B cell (primary cell): ENCODE results near the gene NR6A1. TPM values are rescaled to one million over a fixed set of nuclear protein-coding genes. Genes with fewer than 3 reads are reported as not detected.

Experiments
- ATAC-seq: fragments of 200-7000 bp; cut with Tn5 transposase; one replicate; pipeline ENCODE4 v1.10.0; 2021; ENCODE audit warnings: low read depth, mild to moderate bottlenecking, moderate number of reproducible peaks, moderate library complexity
- CTCF ChIA-PET: fragments of 350-600 bp; sonication (Branson Sonifier 250); formaldehyde crosslinking; loops from one replicate; lab custom pipeline; 2021; ENCODE audit warnings: antibody characterized with exemption, inconsistent platforms; lab: Charles Lee
- POLR2A ChIA-PET: fragments of 350-600 bp; sonication (Branson Sonifier 250); formaldehyde crosslinking; loops from one replicate; lab custom pipeline; 2021; ENCODE audit warnings: antibody characterized with exemption; lab: Charles Lee
- DNase-seq: peaks from one replicate; pipeline ENCODE4 v3.0.0; 2013
- H2AFZ ChIP-seq: 2 replicates; pipeline ENCODE4 v1.6.1; 2012; ENCODE audit warnings: mild to moderate bottlenecking, low read depth, low read length; ENCODE audit not compliant: insufficient read depth, poor library complexity, severe bottlenecking
- H3K27ac ChIP-seq, 2 donors: 1 replicate in 1 of 2; 2 replicates in 1 of 2; pipeline ENCODE4 v1.5.1; 2012 to 2013; ENCODE audit warnings: low read length in 2 of 2, mild to moderate bottlenecking in 2 of 2, moderate library complexity in 1 of 2
- H3K27me3 ChIP-seq, 4 experiments: fragments of 200-600 bp in 1 of 4; sonication (generic) in 1 of 4; replicated peaks in 1 of 4; 1 replicate in 2 of 4; 2 replicates in 2 of 4; pipeline versions ENCODE4 v1.6.1 to v1.7.0; 2013 to 2016; ENCODE audit warnings: low read length in 3 of 4, mild to moderate bottlenecking in 2 of 4, mixed read lengths in 1 of 4, moderate library complexity in 1 of 4; ENCODE audit not compliant: insufficient read depth in 4 of 4, control insufficient read depth in 3 of 4; ENCODE audit errors: control extremely low read depth in 1 of 4
- H3K36me3 ChIP-seq, 2 experiments: replicated peaks in 1 of 2; 1 replicate in 1 of 2; 2 replicates in 1 of 2; pipeline versions ENCODE4 v1.6.1 to v1.7.1; 2013; ENCODE audit warnings: low read length in 1 of 2; ENCODE audit not compliant: insufficient read depth in 2 of 2, control insufficient read depth in 1 of 2; ENCODE audit errors: control extremely low read depth in 1 of 2, extremely low read depth in 1 of 2
- H3K4me1 ChIP-seq, 2 donors: fragments of 200-600 bp in 1 of 2; sonication (generic) in 1 of 2; 1 replicate in 1 of 2; 2 replicates in 1 of 2; pipeline versions ENCODE4 v1.5.1 to v1.6.1; 2013 to 2017; ENCODE audit warnings: low read length in 2 of 2; ENCODE audit not compliant: control insufficient read depth in 2 of 2, insufficient read depth in 2 of 2
- H3K4me2 ChIP-seq: replicated peaks from 2 replicates; pipeline ENCODE3; 2012; ENCODE audit warnings: mild to moderate bottlenecking, low read depth, low read length; ENCODE audit not compliant: poor library complexity, severe bottlenecking
- H3K4me3 ChIP-seq, 5 experiments: fragments of 200-600 bp in 1 of 5; sonication (generic) in 1 of 5; 1 replicate in 3 of 5; 2 replicates in 2 of 5; pipeline versions ENCODE4 v1.5.1 to v1.7.0; 2011 to 2016; ENCODE audit warnings: low read length in 4 of 5, mild to moderate bottlenecking in 4 of 5, low read depth in 2 of 5, control low read depth in 1 of 5, moderate library complexity in 1 of 5; ENCODE audit not compliant: insufficient read depth in 1 of 5; ENCODE audit errors: control extremely low read depth in 1 of 5, extremely low read depth in 1 of 5
- H3K79me2 ChIP-seq: fragments of 200-600 bp; sonication (generic); one replicate; pipeline ENCODE4 v1.6.0; 2016; ENCODE audit warnings: low read length; ENCODE audit not compliant: control insufficient read depth, insufficient read depth
- H3K9ac ChIP-seq: fragments of 200-600 bp; sonication (generic); 2 replicates; pipeline ENCODE4 v1.6.1; 2017; ENCODE audit warnings: mild to moderate bottlenecking, low read length, moderate library complexity
- H3K9me3 ChIP-seq, 3 donors: one replicate each; pipeline versions ENCODE4 v1.6.1 to v1.7.1; 2013; ENCODE audit warnings: low read length in 2 of 3; ENCODE audit not compliant: control insufficient read depth in 2 of 3, insufficient read depth in 1 of 3; ENCODE audit errors: control extremely low read depth in 1 of 3
- H4K20me1 ChIP-seq: 2 replicates; pipeline ENCODE4 v1.6.0; 2012; ENCODE audit warnings: mild to moderate bottlenecking, low read length; ENCODE audit not compliant: insufficient read depth, control insufficient read depth, poor library complexity, severe bottlenecking
- H3K27ac Mint-ChIP-seq: one replicate; pipeline ENCODE4 v1.8.0; 2021; ENCODE audit warnings: mixed read lengths
- H3K27me3 Mint-ChIP-seq: one replicate; pipeline ENCODE4 v1.8.0; 2021; ENCODE audit warnings: mixed read lengths
- H3K4me1 Mint-ChIP-seq: one replicate; pipeline ENCODE4 v1.8.0; 2021; ENCODE audit warnings: mixed read lengths
- H3K4me3 Mint-ChIP-seq: one replicate; pipeline ENCODE4 v1.8.0; 2021; ENCODE audit warnings: mixed read lengths
- H3K9me3 Mint-ChIP-seq: one replicate; pipeline ENCODE4 v1.8.0; 2022; ENCODE audit warnings: mixed read lengths; ENCODE audit not compliant: insufficient read depth
- CTCF ChIP-seq: fragments of 200-600 bp; IDR thresholded peaks from one replicate; pipeline ENCODE4 v1.8.0; 2022; ENCODE audit warnings: antibody characterized with exemption, mild to moderate bottlenecking
- EZH2 ChIP-seq: IDR thresholded peaks from 2 replicates; pipeline ENCODE4 v1.6.1; 2012; ENCODE audit warnings: borderline replicate concordance, low read depth, mild to moderate bottlenecking, moderate library complexity, low read length; ENCODE audit not compliant: insufficient read depth, poor library complexity, severe bottlenecking
- WGBS: methylation state at CpG from one replicate; pipeline ENCODE4 v1.1.5; 2013; ENCODE audit warnings: missing lambda C conversion rate; ENCODE audit not compliant: insufficient coverage; 5-methylcytosine and 5-hydroxymethylcytosine counted together
- intact Hi-C: fragments of 100-400 bp; cut with micrococcal nuclease; formaldehyde crosslinking; loops from one replicate; pipeline ENCODE4 v1.10.0; 2022
- polyA plus RNA-seq: library from polyadenylated mRNA; depleted of rRNA; stranded (reverse); fragments of >200 nt; gene quantifications from 2 replicates; pipeline ENCODE4 v1.2.3, GENCODE V29; 2012
- total RNA-seq, 2 donors: library from RNA; stranded (reverse); fragments of 120-200 nt in 1 of 2; gene quantifications; 1 replicate in 1 of 2; 2 replicates in 1 of 2; pipeline versions ENCODE4 v1.2.3 to v1.2.4, GENCODE V29; 2013 to 2022

Gene NR6A1
- total and polyA plus RNA-seq, 2 donors (not counting 1 experiment from before 2014, with no cell fraction given), result 0.09 to 0.67 TPM

- ChIA-PET POLR2A (interaction anchor here (0.6 kb wide), 1 partner anchor 468 kb away, joined by 6 read pairs; no protein-coding TSS in a partner anchor), CTCF (no interaction called here)
- TF ChIP-seq CTCF (no peak), EZH2 (no peak)
- no peak for ATAC-seq
- H3K36me3 ChIP-seq, result no peaks in the 10 kb centered on the region
- no peak overlapping the region for H3K27ac Mint-ChIP-seq
- no peak overlapping the region for H3K9ac ChIP-seq
- peaks cover 4 to 6% of the 10 kb centered on the region in 2 donors for H3K4me1 ChIP-seq
- 72% methylated on average over 3 of the region's 4 CpGs for WGBS
- no peaks in the 10 kb centered on the region for H3K9me3 ChIP-seq
- no peak overlapping the region for H3K4me2 ChIP-seq
- H3K4me1 Mint-ChIP-seq, result peaks cover 3% of the 10 kb centered on the region
- no peaks in the 10 kb centered on the region for H3K79me2 ChIP-seq
- H3K27me3 Mint-ChIP-seq, result peaks cover 23% of the 10 kb centered on the region
- no peaks in the 10 kb centered on the region for H4K20me1 ChIP-seq
- no peak overlapping the region for H3K4me3 ChIP-seq
- DNase-seq, result no peak
- no peak overlapping the region for H3K27ac ChIP-seq
- no peaks in the 10 kb centered on the region for H3K9me3 Mint-ChIP-seq
- H2AFZ ChIP-seq, result no peak overlapping the region
- peaks cover 0 to 4% (median 1%) of the 10 kb centered on the region in 4 experiments for H3K27me3 ChIP-seq
- intact Hi-C loops, result no loop called here
- no peak overlapping the region for H3K4me3 Mint-ChIP-seq
Measured at GRCh38 chr9:124754289-124754688, 16.8 kb downstream of the NR6A1 start.

GRCh38 chr9:124752967-124753366, 18.1 kb downstream of the NR6A1 start:
- H3K27ac Mint-ChIP-seq, result no peak overlapping the region
- TF ChIP-seq CTCF (no peak), EZH2 (no peak)
- H3K4me3 ChIP-seq, result no peak overlapping the region
- peaks cover under 1 to 4% of the 10 kb centered on the region in 2 donors for H3K4me1 ChIP-seq
- no peaks in the 10 kb centered on the region for H3K36me3 ChIP-seq
- H4K20me1 ChIP-seq, result no peaks in the 10 kb centered on the region
- ChIA-PET POLR2A (no interaction called here), CTCF (no interaction called here)
- H3K4me3 Mint-ChIP-seq, result no peak overlapping the region
- H3K27me3 Mint-ChIP-seq, result peaks cover 23% of the 10 kb centered on the region
- ATAC-seq (no peak), DNase-seq (no peak)
- H3K9me3 ChIP-seq, result no peaks in the 10 kb centered on the region
- H3K27ac ChIP-seq, result no peak overlapping the region
- H3K79me2 ChIP-seq, result no peaks in the 10 kb centered on the region
- H3K4me1 Mint-ChIP-seq, result no peaks in the 10 kb centered on the region
- H3K9ac ChIP-seq, result no peak overlapping the region
- intact Hi-C loops, result no loop called here
- WGBS, result no CpG with 5 or more reads among the region's 1 CpG
- H3K9me3 Mint-ChIP-seq, result no peaks in the 10 kb centered on the region
- no peak overlapping the region for H3K4me2 ChIP-seq
- no peak overlapping the region for H2AFZ ChIP-seq
- peaks cover 0 to 4% (median 1%) of the 10 kb centered on the region in 4 experiments for H3K27me3 ChIP-seq
